Measurements from ENCODE around the gene BLOC1S5. TPM values are rescaled to one million over a fixed set of nuclear protein-coding genes. Genes with fewer than 3 reads are reported as not detected.

The BLOC1S5 gene
- total and polyA plus RNA-seq, 2 of the 13 experiments (the other 11 are each of a cell fraction or from before 2014, with no cell fraction given), result 10.5 to 41.5 TPM

- POLR2A ChIA-PET, result no interaction called here
- in situ Hi-C loops (cut with HindIII; ENCODE audit: extremely low pct_ligation_motif_present, low pct_unique_long_range_greater_than_20kb), result no loop called here
- H3K9ac ChIP-seq (ENCODE audit: insufficient read depth, low read depth, low read length), result no peak overlapping the region
- no peak overlapping the region for H2AFZ ChIP-seq (ENCODE audit: low read length)
- DNase-seq (ENCODE audit: low spot score) (no peak), ATAC-seq (no peak), FAIRE-seq (no peak)
- no peaks in the 10 kb centered on the region for H3K4me1 ChIP-seq (ENCODE audit: insufficient read depth, low read length)
- no peaks in the 10 kb centered on the region; the same call in 1 of the 2 replicates for H4K20me1 ChIP-seq (ENCODE audit: insufficient read depth, low read length)
- no peak overlapping the region for H3K4me2 ChIP-seq (ENCODE audit: low read depth, low read length)
- H3K9me3 ChIP-seq (ENCODE audit: low read length), result no peaks in the 10 kb centered on the region
- no peak overlapping the region for H3K4me3 ChIP-seq (replicated peaks in 1 of 3; ENCODE audit: insufficient read depth in 1 of 3, low read depth in 2 of 3, low read length in 3 of 3)
- H3K27me3 ChIP-seq (ENCODE audit: control insufficient read depth in 1 of 2, insufficient read depth in 2 of 2, low read length in 2 of 2), result no peaks in the 10 kb centered on the region
- H3K79me2 ChIP-seq (ENCODE audit: insufficient read depth, low read length), result no peaks in the 10 kb centered on the region
- no peak overlapping the region for H3K27ac ChIP-seq (ENCODE audit: extremely low read length, insufficient read depth, low read length)
- CTCF ChIA-PET (ENCODE audit: low intra/inter-chr PET ratio, low total read pairs), result no interaction called here
- peaks cover 8 to 25% of the 10 kb centered on the region in 2 experiments for H3K36me3 ChIP-seq (replicated peaks in 1 of 2; ENCODE audit: control insufficient read depth in 1 of 2, insufficient read depth in 2 of 2, low read length in 2 of 2)
- WGBS (ENCODE audit: low lambda C conversion rate), result 95% methylated on average over 9 of the region's 9 CpGs
- BruUV-seq (replicated peaks), result no TSS peak
- TF ChIP-seq, protein P1, sequence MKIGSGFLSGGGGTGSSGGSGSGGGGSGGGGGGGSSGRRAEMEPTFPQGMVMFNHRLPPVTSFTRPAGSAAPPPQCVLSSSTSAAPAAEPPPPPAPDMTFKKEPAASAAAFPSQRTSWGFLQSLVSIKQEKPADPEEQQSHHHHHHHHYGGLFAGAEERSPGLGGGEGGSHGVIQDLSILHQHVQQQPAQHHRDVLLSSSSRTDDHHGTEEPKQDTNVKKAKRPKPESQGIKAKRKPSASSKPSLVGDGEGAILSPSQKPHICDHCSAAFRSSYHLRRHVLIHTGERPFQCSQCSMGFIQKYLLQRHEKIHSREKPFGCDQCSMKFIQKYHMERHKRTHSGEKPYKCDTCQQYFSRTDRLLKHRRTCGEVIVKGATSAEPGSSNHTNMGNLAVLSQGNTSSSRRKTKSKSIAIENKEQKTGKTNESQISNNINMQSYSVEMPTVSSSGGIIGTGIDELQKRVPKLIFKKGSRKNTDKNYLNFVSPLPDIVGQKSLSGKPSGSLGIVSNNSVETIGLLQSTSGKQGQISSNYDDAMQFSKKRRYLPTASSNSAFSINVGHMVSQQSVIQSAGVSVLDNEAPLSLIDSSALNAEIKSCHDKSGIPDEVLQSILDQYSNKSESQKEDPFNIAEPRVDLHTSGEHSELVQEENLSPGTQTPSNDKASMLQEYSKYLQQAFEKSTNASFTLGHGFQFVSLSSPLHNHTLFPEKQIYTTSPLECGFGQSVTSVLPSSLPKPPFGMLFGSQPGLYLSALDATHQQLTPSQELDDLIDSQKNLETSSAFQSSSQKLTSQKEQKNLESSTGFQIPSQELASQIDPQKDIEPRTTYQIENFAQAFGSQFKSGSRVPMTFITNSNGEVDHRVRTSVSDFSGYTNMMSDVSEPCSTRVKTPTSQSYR (CRISPR knock-in tag; IDR thresholded peaks at IDR 0.05; ENCODE audit: borderline replicate concordance), result no peak
- intact Hi-C loops (cut with micrococcal nuclease; ENCODE audit: unreplicated experiment), result no loop called here
Measured at GRCh38 chr6:8017276-8017701, 46.9 kb downstream of the BLOC1S5 start.

DNA sequence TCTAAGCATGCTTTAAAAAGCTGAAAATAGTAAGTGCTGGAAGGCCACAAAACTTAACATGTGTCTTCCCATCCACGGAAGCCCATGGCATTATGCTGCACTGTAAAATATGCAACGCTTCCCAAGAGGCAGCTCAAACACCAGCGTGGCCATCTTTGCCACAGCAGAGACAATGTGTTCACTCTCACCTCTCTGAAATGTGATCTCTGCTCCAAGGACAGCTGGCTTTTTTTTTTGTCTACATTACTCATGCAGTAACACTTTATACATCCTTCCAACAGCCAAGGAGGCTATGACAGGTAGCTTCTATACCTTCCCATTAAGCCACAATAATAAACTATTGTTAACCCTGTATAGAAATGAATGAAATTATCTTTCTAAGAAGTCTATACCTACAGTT is 49.2 kb downstream of the BLOC1S5 start:
- 95% methylated on average over 3 of the region's 3 CpGs for WGBS (ENCODE audit: low lambda C conversion rate)
- Histone ChIP-seq H3K4me2 (ENCODE audit: low read depth, low read length) (no peak overlapping the region), H3K27ac (ENCODE audit: extremely low read length, insufficient read depth, low read length) (no peak overlapping the region), H3K4me1 (ENCODE audit: insufficient read depth, low read length) (no peaks in the 10 kb centered on the region), H3K79me2 (ENCODE audit: insufficient read depth, low read length) (no peaks in the 10 kb centered on the region), H3K9me3 (ENCODE audit: low read length) (no peaks in the 10 kb centered on the region), H2AFZ (ENCODE audit: low read length) (no peak overlapping the region), H3K27me3 (ENCODE audit: control insufficient read depth in 1 of 2, insufficient read depth in 2 of 2, low read length in 2 of 2) (no peaks in the 10 kb centered on the region), H4K20me1 (ENCODE audit: insufficient read depth, low read length) (no peaks in the 10 kb centered on the region; the same call in 1 of the 2 replicates), H3K36me3 (replicated peaks in 1 of 2; ENCODE audit: control insufficient read depth in 1 of 2, insufficient read depth in 2 of 2, low read length in 2 of 2) (peaks cover 8 to 21% of the 10 kb centered on the region in 2 experiments), H3K9ac (ENCODE audit: insufficient read depth, low read depth, low read length) (no peak overlapping the region), H3K4me3 (replicated peaks in 1 of 3; ENCODE audit: insufficient read depth in 1 of 3, low read depth in 2 of 3, low read length in 3 of 3) (no peak overlapping the region)
- in situ Hi-C loops (cut with HindIII; ENCODE audit: extremely low pct_ligation_motif_present, low pct_unique_long_range_greater_than_20kb), result no loop called here
- FAIRE-seq, result no peak
- BruUV-seq (replicated peaks), result no TSS peak
- intact Hi-C loops (cut with micrococcal nuclease; ENCODE audit: unreplicated experiment), result no loop called here
- POLR2A ChIA-PET, result interaction anchor here (1.3 kb wide), 1 partner anchor 87 kb away, joined by 4 read pairs; the partner anchor contains the start of gene EEF1E1
- CTCF ChIA-PET (ENCODE audit: low intra/inter-chr PET ratio, low total read pairs), result no interaction called here
- no peak for ATAC-seq
- DNase-seq (ENCODE audit: low spot score), result peak; percentile 16
- TF ChIP-seq SIX4 (CRISPR knock-in tag; IDR thresholded peaks at IDR 0.05) (0 out of 2 replicates have a peak, but pooled peaks have one; percentile 31), FOSL2 (CRISPR knock-in tag; IDR thresholded peaks at IDR 0.05) (0 out of 2 replicates have a peak, but pooled peaks have one; percentile 12), ZNF484 (CRISPR knock-in tag; IDR thresholded peaks at IDR 0.05; ENCODE audit: borderline replicate concordance, low read depth) (no peak), SIX1 (CRISPR knock-in tag; IDR thresholded peaks at IDR 0.05; ENCODE audit: borderline replicate concordance) (0 out of 2 replicates have a peak, but pooled peaks have one; percentile 21), ZNF17 (CRISPR knock-in tag; IDR thresholded peaks at IDR 0.05) (no peak)
- TF ChIP-seq, protein P2, sequence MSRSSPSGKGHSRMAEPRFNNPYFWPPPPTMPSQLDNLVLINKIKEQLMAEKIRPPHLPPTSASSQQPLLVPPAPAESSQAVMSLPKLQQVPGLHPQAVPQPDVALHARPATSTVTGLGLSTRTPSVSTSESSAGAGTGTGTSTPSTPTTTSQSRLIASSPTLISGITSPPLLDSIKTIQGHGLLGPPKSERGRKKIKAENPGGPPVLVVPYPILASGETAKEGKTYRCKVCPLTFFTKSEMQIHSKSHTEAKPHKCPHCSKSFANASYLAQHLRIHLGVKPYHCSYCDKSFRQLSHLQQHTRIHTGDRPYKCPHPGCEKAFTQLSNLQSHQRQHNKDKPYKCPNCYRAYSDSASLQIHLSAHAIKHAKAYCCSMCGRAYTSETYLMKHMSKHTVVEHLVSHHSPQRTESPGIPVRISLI (CRISPR knock-in tag; IDR thresholded peaks at IDR 0.05; ENCODE audit: borderline replicate concordance), result peak; percentile 62; the same call in 1 of the 2 replicates
